Measurements from ENCODE around the gene PDZK1IP1.

DNA sequence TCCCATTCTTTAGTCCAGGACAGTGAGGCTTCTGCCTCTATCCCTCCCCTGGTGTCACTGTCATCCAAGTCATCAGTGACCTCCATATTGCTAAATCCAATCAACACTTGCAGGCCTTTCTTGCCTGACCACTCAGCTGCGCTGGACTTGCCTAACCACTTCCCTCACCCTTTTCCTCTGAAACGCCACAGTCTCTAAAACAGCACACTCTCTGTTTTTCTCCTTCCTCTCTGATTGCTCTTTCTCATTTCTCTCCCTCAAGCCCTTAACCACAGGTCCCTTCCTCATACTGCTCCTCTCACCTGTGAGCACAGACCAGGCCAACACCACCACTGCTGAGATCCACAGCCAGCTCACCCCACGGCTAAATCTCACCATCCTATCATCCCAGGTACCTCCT lies 24.7 kb upstream of the PDZK1IP1 start:
- TF ChIP-seq, protein P1, sequence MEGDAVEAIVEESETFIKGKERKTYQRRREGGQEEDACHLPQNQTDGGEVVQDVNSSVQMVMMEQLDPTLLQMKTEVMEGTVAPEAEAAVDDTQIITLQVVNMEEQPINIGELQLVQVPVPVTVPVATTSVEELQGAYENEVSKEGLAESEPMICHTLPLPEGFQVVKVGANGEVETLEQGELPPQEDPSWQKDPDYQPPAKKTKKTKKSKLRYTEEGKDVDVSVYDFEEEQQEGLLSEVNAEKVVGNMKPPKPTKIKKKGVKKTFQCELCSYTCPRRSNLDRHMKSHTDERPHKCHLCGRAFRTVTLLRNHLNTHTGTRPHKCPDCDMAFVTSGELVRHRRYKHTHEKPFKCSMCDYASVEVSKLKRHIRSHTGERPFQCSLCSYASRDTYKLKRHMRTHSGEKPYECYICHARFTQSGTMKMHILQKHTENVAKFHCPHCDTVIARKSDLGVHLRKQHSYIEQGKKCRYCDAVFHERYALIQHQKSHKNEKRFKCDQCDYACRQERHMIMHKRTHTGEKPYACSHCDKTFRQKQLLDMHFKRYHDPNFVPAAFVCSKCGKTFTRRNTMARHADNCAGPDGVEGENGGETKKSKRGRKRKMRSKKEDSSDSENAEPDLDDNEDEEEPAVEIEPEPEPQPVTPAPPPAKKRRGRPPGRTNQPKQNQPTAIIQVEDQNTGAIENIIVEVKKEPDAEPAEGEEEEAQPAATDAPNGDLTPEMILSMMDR (IDR thresholded peaks at IDR 0.05; ENCODE audit: borderline replicate concordance, extremely low read depth, low read length, poor library complexity, severe bottlenecking): no peak
- no peak for TF ChIP-seq EZH2 (IDR thresholded peaks at IDR 0.05; ENCODE audit: borderline replicate concordance, low read depth, low read length, severe bottlenecking)

Measured in DND-41 (cell line).